DOHH2 (cell line): ENCODE data around the gene SHISA5.

ENCODE experiments used
- CTCF ChIP-seq: fragments of 200-600 bp; sonication (generic); IDR thresholded peaks from one replicate; pipeline ENCODE4 v1.5.1; 2014; ENCODE audit warnings: antibody characterized with exemption, mild to moderate bottlenecking, low read depth, low read length; ENCODE audit not compliant: poor library complexity, severe bottlenecking
- EZH2phosphoT487 ChIP-seq: fragments of 200-600 bp; sonication (generic); IDR thresholded peaks from 2 replicates; pipeline ENCODE4 v1.6.1; 2017; ENCODE audit warnings: borderline replicate concordance, mild to moderate bottlenecking, antibody characterized with exemption, low read length, moderate library complexity, mixed read lengths

- no peak for TF ChIP-seq CTCF
- no peak for TF ChIP-seq EZH2phosphoT487
Observed at GRCh38 chr3:48423883-48424695, 79.9 kb downstream of the SHISA5 start.
